A549 (cell line): ENCODE data around the gene HSPA8.

ENCODE experiments used
- MAFK ChIP-seq: fragments of 450-650 bp; IDR thresholded peaks from 2 replicates; pipeline ENCODE4 v1.6.1; 2014; ENCODE audit not compliant: partially characterized antibody
- RNF2 ChIP-seq: fragments of 200-600 bp; sonication (generic); IDR thresholded peaks from 2 replicates; pipeline ENCODE4 v1.6.1; 2016; ENCODE audit warnings: low read depth, mild to moderate bottlenecking, antibody characterized with exemption, moderate library complexity, borderline replicate concordance
- SMC3 ChIP-seq: fragments of >200 bp; sonication (Bioruptor Twin); formaldehyde crosslinking; IDR thresholded peaks from 3 replicates; pipeline ENCODE4 v1.6.1; 2018; ENCODE audit warnings: inconsistent platforms
- TF ChIP-seq, protein P1 (sequence below): fragments of >200 bp; sonication (Bioruptor Twin); formaldehyde crosslinking; IDR thresholded peaks from 3 replicates; pipeline ENCODE4 v1.5.1; 2016
- TF ChIP-seq, protein P2 (sequence below): IDR thresholded peaks from 2 replicates; pipeline ENCODE4 v1.6.1; 2012

- TF ChIP-seq, protein P1, sequence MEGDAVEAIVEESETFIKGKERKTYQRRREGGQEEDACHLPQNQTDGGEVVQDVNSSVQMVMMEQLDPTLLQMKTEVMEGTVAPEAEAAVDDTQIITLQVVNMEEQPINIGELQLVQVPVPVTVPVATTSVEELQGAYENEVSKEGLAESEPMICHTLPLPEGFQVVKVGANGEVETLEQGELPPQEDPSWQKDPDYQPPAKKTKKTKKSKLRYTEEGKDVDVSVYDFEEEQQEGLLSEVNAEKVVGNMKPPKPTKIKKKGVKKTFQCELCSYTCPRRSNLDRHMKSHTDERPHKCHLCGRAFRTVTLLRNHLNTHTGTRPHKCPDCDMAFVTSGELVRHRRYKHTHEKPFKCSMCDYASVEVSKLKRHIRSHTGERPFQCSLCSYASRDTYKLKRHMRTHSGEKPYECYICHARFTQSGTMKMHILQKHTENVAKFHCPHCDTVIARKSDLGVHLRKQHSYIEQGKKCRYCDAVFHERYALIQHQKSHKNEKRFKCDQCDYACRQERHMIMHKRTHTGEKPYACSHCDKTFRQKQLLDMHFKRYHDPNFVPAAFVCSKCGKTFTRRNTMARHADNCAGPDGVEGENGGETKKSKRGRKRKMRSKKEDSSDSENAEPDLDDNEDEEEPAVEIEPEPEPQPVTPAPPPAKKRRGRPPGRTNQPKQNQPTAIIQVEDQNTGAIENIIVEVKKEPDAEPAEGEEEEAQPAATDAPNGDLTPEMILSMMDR = no peak
- TF ChIP-seq SMC3 (no peak), MAFK (no peak), RNF2 (no peak)
- TF ChIP-seq, protein P2, sequence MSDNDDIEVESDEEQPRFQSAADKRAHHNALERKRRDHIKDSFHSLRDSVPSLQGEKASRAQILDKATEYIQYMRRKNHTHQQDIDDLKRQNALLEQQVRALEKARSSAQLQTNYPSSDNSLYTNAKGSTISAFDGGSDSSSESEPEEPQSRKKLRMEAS = no peak
Observed at GRCh38 chr11:123104697-123105096, 42.8 kb upstream of the HSPA8 start.
